GM23338 (cell line): ENCODE data around the gene HSD11B2. TPM values are rescaled to one million over a fixed set of nuclear protein-coding genes. Genes with fewer than 3 reads are reported as not detected.

ENCODE experiments used
- ATAC-seq: fragments of 200-7000 bp; cut with Tn5 transposase; 3 replicates; pipeline ENCODE4 v1.9.1; 2020
- DNase-seq: peaks from one replicate; pipeline ENCODE4 v3.0.0-alpha.2; 2015; ENCODE audit warnings: low spot score
- H2AFZ ChIP-seq: fragments of 200-600 bp; sonication (generic); 2 replicates; pipeline ENCODE4 v1.8.0; 2016; ENCODE audit warnings: antibody characterized with exemption, mild to moderate bottlenecking, moderate library complexity
- H3F3A ChIP-seq: fragments of 200-600 bp; sonication (generic); replicated peaks from 2 replicates; pipeline ENCODE4 v1.8.0; 2017; ENCODE audit warnings: antibody characterized with exemption, mixed run types, low read depth
- H3K27ac ChIP-seq: fragments of 200-600 bp; sonication (generic); 2 replicates; pipeline ENCODE4 v1.6.1; 2016; ENCODE audit warnings: low read depth
- H3K27me3 ChIP-seq: fragments of 200-600 bp; sonication (generic); 2 replicates; pipeline ENCODE4 v1.8.0; 2016; ENCODE audit warnings: mild to moderate bottlenecking, mixed run types, moderate library complexity; ENCODE audit not compliant: insufficient read depth
- H3K36me3 ChIP-seq: fragments of 200-600 bp; sonication (generic); 2 replicates; pipeline ENCODE4 v1.8.0; 2016; ENCODE audit warnings: mild to moderate bottlenecking; ENCODE audit not compliant: insufficient read depth
- H3K4me1 ChIP-seq: fragments of 200-600 bp; sonication (generic); 2 replicates; pipeline ENCODE4 v1.8.0; 2016; ENCODE audit warnings: mild to moderate bottlenecking, moderate library complexity; ENCODE audit not compliant: insufficient read depth
- H3K4me2 ChIP-seq: fragments of 200-600 bp; sonication (generic); 2 replicates; pipeline ENCODE4 v1.7.1; 2017; ENCODE audit warnings: mixed run types
- H3K4me3 ChIP-seq: fragments of 200-600 bp; sonication (generic); 2 replicates; pipeline ENCODE4 v1.6.1; 2016; ENCODE audit warnings: mixed run types
- H3K79me2 ChIP-seq: fragments of 200-600 bp; sonication (generic); replicated peaks from 2 replicates; pipeline ENCODE4 v1.8.0; 2017; ENCODE audit warnings: mild to moderate bottlenecking; ENCODE audit not compliant: insufficient read depth
- H3K9me2 ChIP-seq: fragments of 200-600 bp; sonication (generic); 2 replicates; pipeline ENCODE4 v1.8.0; 2017; ENCODE audit not compliant: insufficient read depth
- H4K20me1 ChIP-seq: fragments of 200-600 bp; sonication (generic); replicated peaks from 2 replicates; pipeline ENCODE4 v1.8.0; 2017; ENCODE audit warnings: mild to moderate bottlenecking; ENCODE audit not compliant: insufficient read depth
- H3K27ac Mint-ChIP-seq: 2 replicates; pipeline ENCODE4 v1.8.0; 2020; ENCODE audit warnings: inconsistent platforms, mild to moderate bottlenecking, moderate library complexity, mixed read lengths
- H3K27me3 Mint-ChIP-seq: 3 replicates; pipeline ENCODE4 v1.8.0; 2022; ENCODE audit warnings: low read depth, mild to moderate bottlenecking, moderate library complexity, mixed read lengths, inconsistent platforms; ENCODE audit not compliant: insufficient read depth, poor library complexity
- H3K36me3 Mint-ChIP-seq: 3 replicates; pipeline ENCODE4 v1.8.0; 2021; ENCODE audit warnings: low read depth, mild to moderate bottlenecking, inconsistent platforms, moderate library complexity, mixed read lengths
- H3K4me1 Mint-ChIP-seq: 3 replicates; pipeline ENCODE4 v1.8.0; 2020; ENCODE audit warnings: mild to moderate bottlenecking, inconsistent platforms, mixed read lengths
- H3K4me3 Mint-ChIP-seq: 3 replicates; pipeline ENCODE4 v1.8.0; 2021; ENCODE audit warnings: moderate library complexity, mild to moderate bottlenecking, inconsistent platforms, mixed read lengths
- H3K9me3 Mint-ChIP-seq: 3 replicates; pipeline ENCODE4 v1.8.0; 2020; ENCODE audit warnings: moderate library complexity, mild to moderate bottlenecking, inconsistent platforms, mixed read lengths
- CREB1 ChIP-seq: fragments of 250-450 bp; sonication (Bioruptor Pico); IDR thresholded peaks from 2 replicates; pipeline ENCODE4 v1.5.0; 2020; ENCODE audit warnings: low read depth, mild to moderate bottlenecking, moderate library complexity
- EZH2 ChIP-seq: fragments of 200-600 bp; sonication (generic); IDR thresholded peaks from one replicate; pipeline ENCODE4 v1.8.0; 2017; ENCODE audit warnings: antibody characterized with exemption, mild to moderate bottlenecking, low read depth; ENCODE audit not compliant: unreplicated experiment
- EZH2phosphoT487 ChIP-seq: fragments of 200-600 bp; sonication (generic); IDR thresholded peaks from one replicate; pipeline ENCODE4 v1.8.1; 2018; ENCODE audit warnings: antibody characterized with exemption; ENCODE audit not compliant: unreplicated experiment
- JUNB ChIP-seq: IDR thresholded peaks from one replicate; pipeline ENCODE4 v1.6.1; 2016; ENCODE audit warnings: antibody characterized with exemption; ENCODE audit not compliant: unreplicated experiment
- NANOG ChIP-seq: IDR thresholded peaks from 2 replicates; pipeline ENCODE4 v1.6.1; 2016; ENCODE audit warnings: antibody characterized with exemption, borderline replicate concordance
- POLR2AphosphoS5 ChIP-seq: IDR thresholded peaks from 2 replicates; pipeline ENCODE4 v1.6.1; 2016; ENCODE audit warnings: antibody characterized with exemption, low read depth
- STAT1 ChIP-seq: IDR thresholded peaks from one replicate; pipeline ENCODE4 v1.6.1; 2016; ENCODE audit warnings: antibody characterized with exemption; ENCODE audit not compliant: unreplicated experiment
- ZNF331 ChIP-seq: fragments of 250-450 bp; sonication (Bioruptor Pico); IDR thresholded peaks from 2 replicates; pipeline ENCODE4 v1.5.0; 2020; ENCODE audit warnings: low read depth, mild to moderate bottlenecking, moderate library complexity
- polyA plus RNA-seq: library from polyadenylated mRNA; unstranded; fragments of >200 nt; fragmentation: Nextera tagmentation; extraction: Ambion mirVana; gene quantifications from 2 replicates; pipeline ENCODE4 v1.2.1, GENCODE V29; 2016
- total RNA-seq: library from RNA; depleted of rRNA; stranded (reverse); fragments of >200 nt; shearing (Covaris generic); gene quantifications from 2 replicates; pipeline ENCODE4 v1.2.3, GENCODE V29; 2014
- TF ChIP-seq, protein P1 (sequence below): IDR thresholded peaks from one replicate; pipeline ENCODE4 v1.6.1; 2018; ENCODE audit warnings: antibody characterized with exemption; ENCODE audit not compliant: unreplicated experiment
- TF ChIP-seq, protein P2 (sequence below), 2 experiments: fragments of 200-600 bp in 1 of 2; sonication (generic) in 1 of 2; conservative IDR thresholded peaks; 2 replicates each; pipeline versions ENCODE4 v1.5.1 to v1.6.1; 2016 to 2017; ENCODE audit warnings: antibody characterized with exemption in 2 of 2, low read depth in 2 of 2, mild to moderate bottlenecking in 2 of 2, moderate library complexity in 1 of 2
- TF ChIP-seq, protein P3 (sequence below): fragments of 250-450 bp; sonication (Bioruptor Pico); IDR thresholded peaks from 2 replicates; pipeline ENCODE4 v1.5.0; 2020; ENCODE audit warnings: mild to moderate bottlenecking, moderate library complexity

HSD11B2 gene
- total and polyA plus RNA-seq, 2 experiments from 2014 or later, result 14.8 to 23.0 TPM

DNA sequence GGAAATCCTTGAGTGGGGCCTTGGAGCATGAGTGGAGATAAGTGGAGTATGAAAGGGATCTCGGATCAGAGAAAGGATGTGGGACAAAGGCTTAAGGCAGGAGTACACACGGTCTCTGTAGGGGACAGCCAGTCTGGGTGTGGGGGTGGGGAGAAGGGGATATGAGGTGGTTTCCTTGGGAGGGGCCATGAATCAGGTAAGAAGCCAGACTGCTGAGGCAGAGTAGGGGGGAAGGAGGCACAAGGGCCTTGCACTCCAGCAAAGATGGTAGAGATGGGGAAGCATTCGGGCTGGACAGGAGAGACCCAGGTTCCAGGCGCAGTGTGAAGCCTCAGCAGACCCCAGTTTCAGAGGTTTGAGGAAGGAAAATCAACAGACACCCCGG is 1.6 kb downstream of the HSD11B2 start:
- DNase-seq, result no peak
- Histone ChIP-seq H3K36me3 (peaks cover 3% of the 10 kb centered on the region; the same call in 1 of the 2 replicates), H3K27me3 (peaks cover 23% of the 10 kb centered on the region), H3K4me3 (peak overlapping the region; percentile 85), H3K79me2 (no peaks in the 10 kb centered on the region), H3F3A (0 out of 2 replicates have a peak, but pooled peaks cover 4% of the 10 kb centered on the region), H3K27ac (peak overlapping the region; percentile 74; the same call in 1 of the 2 replicates), H3K9me2 (no peaks in the 10 kb centered on the region), H2AFZ (no peak overlapping the region), H3K4me1 (peaks cover 25% of the 10 kb centered on the region), H3K4me2 (peak overlapping the region; percentile 98), H4K20me1 (no peaks in the 10 kb centered on the region)
- Mint-ChIP-seq H3K9me3 (peaks cover 3% of the 10 kb centered on the region; the same call in 1 of the 3 replicates), H3K4me1 (peaks cover 41% of the 10 kb centered on the region), H3K27me3 (peaks cover 37% of the 10 kb centered on the region), H3K27ac (peak overlapping the region; percentile 94), H3K4me3 (peak overlapping the region; percentile 84), H3K36me3 (peaks cover 14% of the 10 kb centered on the region)
- TF ChIP-seq, protein P1, sequence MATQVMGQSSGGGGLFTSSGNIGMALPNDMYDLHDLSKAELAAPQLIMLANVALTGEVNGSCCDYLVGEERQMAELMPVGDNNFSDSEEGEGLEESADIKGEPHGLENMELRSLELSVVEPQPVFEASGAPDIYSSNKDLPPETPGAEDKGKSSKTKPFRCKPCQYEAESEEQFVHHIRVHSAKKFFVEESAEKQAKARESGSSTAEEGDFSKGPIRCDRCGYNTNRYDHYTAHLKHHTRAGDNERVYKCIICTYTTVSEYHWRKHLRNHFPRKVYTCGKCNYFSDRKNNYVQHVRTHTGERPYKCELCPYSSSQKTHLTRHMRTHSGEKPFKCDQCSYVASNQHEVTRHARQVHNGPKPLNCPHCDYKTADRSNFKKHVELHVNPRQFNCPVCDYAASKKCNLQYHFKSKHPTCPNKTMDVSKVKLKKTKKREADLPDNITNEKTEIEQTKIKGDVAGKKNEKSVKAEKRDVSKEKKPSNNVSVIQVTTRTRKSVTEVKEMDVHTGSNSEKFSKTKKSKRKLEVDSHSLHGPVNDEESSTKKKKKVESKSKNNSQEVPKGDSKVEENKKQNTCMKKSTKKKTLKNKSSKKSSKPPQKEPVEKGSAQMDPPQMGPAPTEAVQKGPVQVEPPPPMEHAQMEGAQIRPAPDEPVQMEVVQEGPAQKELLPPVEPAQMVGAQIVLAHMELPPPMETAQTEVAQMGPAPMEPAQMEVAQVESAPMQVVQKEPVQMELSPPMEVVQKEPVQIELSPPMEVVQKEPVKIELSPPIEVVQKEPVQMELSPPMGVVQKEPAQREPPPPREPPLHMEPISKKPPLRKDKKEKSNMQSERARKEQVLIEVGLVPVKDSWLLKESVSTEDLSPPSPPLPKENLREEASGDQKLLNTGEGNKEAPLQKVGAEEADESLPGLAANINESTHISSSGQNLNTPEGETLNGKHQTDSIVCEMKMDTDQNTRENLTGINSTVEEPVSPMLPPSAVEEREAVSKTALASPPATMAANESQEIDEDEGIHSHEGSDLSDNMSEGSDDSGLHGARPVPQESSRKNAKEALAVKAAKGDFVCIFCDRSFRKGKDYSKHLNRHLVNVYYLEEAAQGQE, result no peak
- TF ChIP-seq POLR2AphosphoS5 (no peak), JUNB (no peak), ZNF331 (CRISPR knock-in tag) (no peak), EZH2 (no peak), STAT1 (no peak), EZH2phosphoT487 (no peak), CREB1 (CRISPR knock-in tag) (no peak), NANOG (no peak)
- TF ChIP-seq, protein P2, sequence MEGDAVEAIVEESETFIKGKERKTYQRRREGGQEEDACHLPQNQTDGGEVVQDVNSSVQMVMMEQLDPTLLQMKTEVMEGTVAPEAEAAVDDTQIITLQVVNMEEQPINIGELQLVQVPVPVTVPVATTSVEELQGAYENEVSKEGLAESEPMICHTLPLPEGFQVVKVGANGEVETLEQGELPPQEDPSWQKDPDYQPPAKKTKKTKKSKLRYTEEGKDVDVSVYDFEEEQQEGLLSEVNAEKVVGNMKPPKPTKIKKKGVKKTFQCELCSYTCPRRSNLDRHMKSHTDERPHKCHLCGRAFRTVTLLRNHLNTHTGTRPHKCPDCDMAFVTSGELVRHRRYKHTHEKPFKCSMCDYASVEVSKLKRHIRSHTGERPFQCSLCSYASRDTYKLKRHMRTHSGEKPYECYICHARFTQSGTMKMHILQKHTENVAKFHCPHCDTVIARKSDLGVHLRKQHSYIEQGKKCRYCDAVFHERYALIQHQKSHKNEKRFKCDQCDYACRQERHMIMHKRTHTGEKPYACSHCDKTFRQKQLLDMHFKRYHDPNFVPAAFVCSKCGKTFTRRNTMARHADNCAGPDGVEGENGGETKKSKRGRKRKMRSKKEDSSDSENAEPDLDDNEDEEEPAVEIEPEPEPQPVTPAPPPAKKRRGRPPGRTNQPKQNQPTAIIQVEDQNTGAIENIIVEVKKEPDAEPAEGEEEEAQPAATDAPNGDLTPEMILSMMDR (conservative IDR thresholded peaks at IDR 0.05; ENCODE audit: low read depth in 2 of 2), result no peak
- TF ChIP-seq, protein P3, sequence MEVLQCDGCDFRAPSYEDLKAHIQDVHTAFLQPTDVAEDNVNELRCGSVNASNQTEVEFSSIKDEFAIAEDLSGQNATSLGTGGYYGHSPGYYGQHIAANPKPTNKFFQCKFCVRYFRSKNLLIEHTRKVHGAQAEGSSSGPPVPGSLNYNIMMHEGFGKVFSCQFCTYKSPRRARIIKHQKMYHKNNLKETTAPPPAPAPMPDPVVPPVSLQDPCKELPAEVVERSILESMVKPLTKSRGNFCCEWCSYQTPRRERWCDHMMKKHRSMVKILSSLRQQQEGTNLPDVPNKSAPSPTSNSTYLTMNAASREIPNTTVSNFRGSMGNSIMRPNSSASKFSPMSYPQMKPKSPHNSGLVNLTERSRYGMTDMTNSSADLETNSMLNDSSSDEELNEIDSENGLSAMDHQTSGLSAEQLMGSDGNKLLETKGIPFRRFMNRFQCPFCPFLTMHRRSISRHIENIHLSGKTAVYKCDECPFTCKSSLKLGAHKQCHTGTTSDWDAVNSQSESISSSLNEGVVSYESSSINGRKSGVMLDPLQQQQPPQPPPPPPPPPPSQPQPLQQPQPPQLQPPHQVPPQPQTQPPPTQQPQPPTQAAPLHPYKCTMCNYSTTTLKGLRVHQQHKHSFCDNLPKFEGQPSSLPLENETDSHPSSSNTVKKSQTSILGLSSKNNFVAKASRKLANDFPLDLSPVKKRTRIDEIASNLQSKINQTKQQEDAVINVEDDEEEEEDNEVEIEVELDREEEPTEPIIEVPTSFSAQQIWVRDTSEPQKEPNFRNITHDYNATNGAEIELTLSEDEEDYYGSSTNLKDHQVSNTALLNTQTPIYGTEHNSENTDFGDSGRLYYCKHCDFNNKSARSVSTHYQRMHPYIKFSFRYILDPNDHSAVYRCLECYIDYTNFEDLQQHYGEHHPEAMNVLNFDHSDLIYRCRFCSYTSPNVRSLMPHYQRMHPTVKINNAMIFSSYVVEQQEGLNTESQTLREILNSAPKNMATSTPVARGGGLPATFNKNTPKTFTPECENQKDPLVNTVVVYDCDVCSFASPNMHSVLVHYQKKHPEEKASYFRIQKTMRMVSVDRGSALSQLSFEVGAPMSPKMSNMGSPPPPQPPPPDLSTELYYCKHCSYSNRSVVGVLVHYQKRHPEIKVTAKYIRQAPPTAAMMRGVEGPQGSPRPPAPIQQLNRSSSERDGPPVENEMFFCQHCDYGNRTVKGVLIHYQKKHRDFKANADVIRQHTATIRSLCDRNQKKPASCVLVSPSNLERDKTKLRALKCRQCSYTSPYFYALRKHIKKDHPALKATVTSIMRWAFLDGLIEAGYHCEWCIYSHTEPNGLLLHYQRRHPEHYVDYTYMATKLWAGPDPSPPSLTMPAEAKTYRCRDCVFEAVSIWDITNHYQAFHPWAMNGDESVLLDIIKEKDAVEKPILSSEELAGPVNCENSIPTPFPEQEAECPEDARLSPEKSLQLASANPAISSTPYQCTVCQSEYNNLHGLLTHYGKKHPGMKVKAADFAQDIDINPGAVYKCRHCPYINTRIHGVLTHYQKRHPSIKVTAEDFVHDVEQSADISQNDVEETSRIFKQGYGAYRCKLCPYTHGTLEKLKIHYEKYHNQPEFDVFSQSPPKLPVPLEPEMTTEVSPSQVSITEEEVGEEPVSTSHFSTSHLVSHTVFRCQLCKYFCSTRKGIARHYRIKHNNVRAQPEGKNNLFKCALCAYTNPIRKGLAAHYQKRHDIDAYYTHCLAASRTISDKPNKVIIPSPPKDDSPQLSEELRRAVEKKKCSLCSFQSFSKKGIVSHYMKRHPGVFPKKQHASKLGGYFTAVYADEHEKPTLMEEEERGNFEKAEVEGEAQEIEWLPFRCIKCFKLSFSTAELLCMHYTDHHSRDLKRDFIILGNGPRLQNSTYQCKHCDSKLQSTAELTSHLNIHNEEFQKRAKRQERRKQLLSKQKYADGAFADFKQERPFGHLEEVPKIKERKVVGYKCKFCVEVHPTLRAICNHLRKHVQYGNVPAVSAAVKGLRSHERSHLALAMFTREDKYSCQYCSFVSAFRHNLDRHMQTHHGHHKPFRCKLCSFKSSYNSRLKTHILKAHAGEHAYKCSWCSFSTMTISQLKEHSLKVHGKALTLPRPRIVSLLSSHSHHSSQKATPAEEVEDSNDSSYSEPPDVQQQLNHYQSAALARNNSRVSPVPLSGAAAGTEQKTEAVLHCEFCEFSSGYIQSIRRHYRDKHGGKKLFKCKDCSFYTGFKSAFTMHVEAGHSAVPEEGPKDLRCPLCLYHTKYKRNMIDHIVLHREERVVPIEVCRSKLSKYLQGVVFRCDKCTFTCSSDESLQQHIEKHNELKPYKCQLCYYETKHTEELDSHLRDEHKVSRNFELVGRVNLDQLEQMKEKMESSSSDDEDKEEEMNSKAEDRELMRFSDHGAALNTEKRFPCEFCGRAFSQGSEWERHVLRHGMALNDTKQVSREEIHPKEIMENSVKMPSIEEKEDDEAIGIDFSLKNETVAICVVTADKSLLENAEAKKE (CRISPR knock-in tag), result no peak
- no peak for ATAC-seq
